HT1080 (cell line): ENCODE measurements around the gene LAMB1. TPM values are rescaled to one million over a fixed set of nuclear protein-coding genes. Genes with fewer than 3 reads are reported as not detected.
"Not testable (repeated sequence)": the region's sequence is repeated elsewhere in the genome, so short reads cannot be mapped to it uniquely, and the experiment has no call there.

Experiments used
- DNase-seq: peaks from one replicate; pipeline ENCODE4 v3.0.0-alpha.2; 2015; ENCODE audit warnings: low read depth
- polyA plus RNA-seq, 2 experiments: library from polyadenylated mRNA; depleted of rRNA; stranded (reverse); fragments of >200 nt; gene quantifications; 2 replicates each; pipeline ENCODE4 v1.2.3, GENCODE V29; 2015
- total RNA-seq: library from RNA; depleted of rRNA; stranded (reverse); fragments of >200 nt; shearing (Covaris generic); gene quantifications from 2 replicates; pipeline ENCODE4 v1.2.3, GENCODE V29; 2014; rRNA removed

The LAMB1 gene
- total RNA-seq, result 53.6 and 62.7 TPM in 2 replicates
- polyA plus RNA-seq (2015; cell fraction: cytosol; rRNA removed), result 73.0 and 92.6 TPM in 2 replicates
- 710 and 759 TPM in 2 replicates for polyA plus RNA-seq (2015; cell fraction: nucleus; rRNA removed)

DNA sequence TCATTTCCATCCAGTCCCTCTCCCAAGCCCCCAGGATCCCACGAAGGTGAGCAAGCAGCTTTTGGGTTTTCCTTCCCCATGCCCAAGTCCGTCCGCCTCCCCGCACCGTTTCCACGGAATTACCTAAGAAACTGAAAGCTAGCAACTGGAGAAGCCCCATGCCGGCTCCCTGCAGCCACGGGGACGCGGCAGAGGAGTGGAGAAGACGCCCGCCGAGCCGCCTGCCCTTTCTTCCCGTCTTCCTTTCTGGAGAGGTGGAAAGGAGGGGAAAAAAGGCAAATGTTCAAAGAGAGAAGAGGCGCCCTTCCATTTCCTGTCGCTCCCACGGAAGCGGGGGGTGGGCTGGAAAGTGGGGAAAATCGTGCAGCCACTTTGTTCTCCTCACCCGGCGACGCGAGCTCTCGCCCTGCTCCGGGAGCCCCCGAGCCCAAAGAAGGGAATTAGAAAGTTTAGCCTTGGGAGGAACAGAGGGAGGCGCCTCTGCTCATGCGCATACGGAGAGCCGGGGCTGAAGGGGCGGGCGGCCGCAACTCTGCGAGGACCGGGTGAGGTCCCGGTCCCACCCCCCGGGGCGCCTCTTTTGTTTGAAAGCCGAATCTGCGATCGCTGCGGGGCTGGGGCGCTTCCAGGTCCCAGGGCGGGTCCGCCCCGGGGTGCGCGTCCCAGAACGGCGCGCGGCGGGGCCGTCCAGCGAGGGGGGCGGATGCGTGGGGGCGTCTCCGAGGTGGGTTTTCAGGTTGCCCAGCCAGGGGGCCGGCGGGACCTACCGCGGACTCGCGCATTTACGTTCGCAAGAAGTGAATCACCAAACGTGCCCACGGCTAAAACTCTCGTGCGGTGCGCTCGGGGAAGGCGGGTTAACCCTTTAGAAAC is at the start of gene LAMB1:
TSS of gene LAMB1 (minus strand) at position 436 of the 873 bp plus-strand sequence. CDS start at position 160, 276 bp downstream.
- DNase-seq, result peak; percentile 65

DNA sequence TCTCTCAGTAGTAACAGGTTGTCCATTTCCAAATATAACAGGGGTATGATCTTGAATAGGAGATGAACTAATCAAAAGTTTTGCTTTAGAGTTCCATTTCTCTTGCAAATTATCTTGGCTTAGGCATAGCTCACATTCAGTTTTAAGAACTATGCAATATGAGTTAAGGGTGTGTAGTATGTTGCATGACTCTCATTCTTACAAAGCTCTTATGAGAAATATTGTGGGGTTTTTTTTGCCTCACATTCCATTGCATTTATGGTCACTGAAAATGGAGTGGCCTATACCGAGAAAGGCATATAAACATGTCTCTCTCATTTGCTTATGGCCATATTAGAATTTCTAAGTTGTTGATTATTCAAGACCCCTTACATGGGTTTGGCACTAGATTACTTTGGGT is 48.5 kb upstream of the LAMB1 start:
- DNase-seq, result no peak

DNA sequence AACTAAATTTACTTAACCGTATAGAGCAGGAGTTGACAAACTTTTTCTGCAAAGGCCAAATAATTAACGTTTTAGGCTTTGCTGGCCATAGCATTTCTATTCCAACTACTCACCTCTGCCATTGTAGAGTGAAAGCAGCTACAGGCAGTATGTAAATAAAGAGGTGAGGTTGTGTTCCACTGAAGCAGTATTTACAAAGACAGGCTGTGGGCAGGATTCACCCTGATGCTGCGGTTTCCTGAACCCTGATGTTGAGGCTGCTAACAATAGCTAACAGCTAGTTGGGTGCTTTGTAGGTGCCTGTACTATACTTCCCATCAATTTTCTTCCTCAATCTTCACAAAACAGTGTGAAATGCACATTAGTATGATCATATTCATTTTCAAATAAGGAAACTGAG is 47.0 kb upstream of the LAMB1 start:
- no peak for DNase-seq

DNA sequence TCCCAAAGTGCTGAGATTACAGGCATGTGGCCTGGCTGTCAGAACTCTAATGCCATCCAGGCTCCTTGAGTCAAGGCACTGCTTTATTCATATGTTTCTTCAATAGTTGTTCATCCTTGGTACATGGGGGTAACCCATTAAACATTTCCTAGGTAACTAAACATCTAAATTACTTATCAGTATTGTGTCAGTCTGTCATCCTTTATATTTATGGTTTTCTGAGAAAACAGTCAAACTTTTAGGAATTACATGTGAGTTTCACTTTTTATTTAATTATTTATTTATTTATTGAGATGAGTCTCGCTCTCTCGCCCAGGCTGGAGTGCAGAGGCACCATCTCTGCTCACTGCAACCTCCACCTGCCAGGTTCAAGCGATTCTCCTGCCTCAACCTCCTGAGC is 45.5 kb upstream of the LAMB1 start:
- DNase-seq, result no peak

DNA sequence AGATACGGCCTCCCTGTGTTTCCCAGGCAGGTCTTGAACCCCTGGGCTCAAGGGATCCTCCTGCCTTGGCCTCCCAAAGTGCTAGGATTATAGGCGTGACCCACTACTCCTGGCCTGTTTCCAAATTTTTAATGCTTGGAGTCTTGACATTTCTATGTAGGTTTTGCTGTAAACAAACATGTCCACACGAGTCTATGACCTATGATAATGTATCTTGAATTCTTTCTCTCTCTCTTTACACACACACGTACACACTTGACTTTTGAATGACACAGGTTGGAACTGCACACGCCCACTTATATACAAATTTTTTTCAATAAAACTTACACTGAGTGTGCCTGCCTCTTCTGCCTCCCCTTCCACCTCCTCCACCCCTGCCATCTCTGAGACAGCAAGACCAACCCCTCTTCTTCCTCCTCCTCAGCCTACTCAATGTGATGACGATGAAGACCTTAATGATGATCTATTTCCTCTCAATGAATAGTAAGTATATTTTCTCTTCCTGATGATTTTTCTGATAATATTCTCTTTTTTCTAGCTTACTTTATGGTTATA is 44.1 kb upstream of the LAMB1 start:
- DNase-seq, result no peak

DNA sequence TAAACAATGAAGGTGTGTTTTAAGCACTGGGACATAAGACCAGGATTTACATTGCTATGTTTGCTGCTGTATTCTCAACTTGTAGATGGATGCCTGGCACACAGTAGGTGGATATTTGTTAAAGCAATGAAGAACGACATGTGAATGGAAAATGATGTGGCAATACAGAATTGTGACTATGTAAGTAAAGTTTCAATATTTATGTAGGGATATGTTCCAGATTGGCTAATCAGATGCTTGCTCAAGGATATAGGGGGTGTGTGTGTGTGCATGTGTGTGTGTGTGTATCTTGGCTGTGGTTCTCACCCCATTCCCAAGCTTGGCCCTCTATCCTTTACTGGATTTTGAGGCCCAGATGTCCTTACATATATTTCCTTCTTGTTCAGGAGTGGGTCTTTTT is 42.7 kb upstream of the LAMB1 start:
- DNase-seq, result no peak

DNA sequence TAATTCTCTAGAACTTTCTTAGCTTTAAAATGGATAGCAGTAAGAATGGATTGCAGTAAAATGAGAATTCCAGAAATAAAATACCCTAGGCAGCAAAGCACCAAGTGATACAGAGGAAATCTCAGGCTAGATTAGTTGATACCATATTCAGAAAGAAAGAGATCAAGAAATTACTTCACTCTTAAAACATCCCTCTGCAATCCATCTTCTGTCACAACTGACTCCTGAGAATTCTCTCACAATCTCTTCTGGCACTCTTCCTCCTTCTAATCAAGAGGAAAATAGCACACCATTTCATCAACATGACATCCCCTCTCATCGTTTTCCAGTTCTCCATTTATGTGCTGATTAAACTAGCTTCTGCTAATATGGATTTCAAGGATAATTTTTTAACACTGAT is 42.2 kb upstream of the LAMB1 start:
- no peak for DNase-seq

DNA sequence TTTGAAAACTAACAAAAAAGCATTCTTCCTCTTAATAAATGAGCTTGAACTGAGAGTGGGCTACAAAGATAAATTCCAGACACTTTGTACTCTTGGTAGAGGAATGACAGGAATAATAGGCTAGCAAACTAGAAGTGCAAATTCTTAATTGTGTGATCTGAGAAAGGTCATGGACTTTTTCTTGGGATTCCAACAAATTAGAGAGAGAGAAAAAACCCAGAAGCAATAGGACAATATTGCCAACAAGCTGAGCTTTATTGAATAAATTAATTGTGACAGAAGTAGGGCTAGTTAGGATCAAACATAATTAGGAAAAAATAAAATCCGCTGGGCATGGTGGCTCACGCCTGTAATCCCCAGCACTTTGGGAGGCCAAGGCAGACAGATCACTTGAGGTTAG is 41.4 kb upstream of the LAMB1 start:
- DNase-seq, result no peak

DNA sequence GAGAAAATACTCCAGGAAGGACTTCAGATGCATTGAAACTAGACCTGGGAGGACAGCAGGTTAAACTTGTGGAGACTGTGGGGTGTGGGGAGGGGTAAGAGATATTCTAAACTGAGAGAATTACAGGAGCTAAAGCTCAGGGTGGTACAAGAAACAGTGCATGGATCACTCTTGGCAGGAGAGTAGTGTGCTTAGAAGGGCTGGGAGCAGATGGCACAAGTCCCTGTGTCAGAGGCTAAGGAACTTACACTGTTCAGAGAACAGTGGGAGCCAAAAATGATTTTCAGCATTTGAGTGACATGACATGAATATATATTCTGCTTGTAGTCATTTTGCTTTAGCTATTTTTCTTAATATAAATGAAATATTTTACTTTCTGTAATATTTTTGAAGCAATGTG is 36.0 kb upstream of the LAMB1 start:
- no peak for DNase-seq

DNA sequence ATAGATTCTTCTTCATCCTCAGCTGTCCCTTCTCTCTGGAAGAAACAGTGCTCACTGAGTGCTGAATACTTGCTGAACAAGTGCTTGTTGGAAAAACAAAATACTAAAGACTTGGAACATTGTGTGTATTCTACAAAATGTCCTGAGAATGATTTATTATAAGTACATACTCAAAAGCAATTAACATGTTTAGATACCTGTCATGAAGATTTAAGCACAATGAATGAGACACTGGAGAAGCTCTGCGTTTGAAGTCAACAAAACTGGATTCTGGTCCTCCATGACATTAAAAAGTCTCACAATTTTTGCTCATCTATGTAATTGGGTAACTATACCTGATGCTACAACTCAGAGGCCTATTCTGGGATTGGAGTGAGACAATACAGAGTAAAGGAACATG is 34.8 kb upstream of the LAMB1 start:
- no peak for DNase-seq

DNA sequence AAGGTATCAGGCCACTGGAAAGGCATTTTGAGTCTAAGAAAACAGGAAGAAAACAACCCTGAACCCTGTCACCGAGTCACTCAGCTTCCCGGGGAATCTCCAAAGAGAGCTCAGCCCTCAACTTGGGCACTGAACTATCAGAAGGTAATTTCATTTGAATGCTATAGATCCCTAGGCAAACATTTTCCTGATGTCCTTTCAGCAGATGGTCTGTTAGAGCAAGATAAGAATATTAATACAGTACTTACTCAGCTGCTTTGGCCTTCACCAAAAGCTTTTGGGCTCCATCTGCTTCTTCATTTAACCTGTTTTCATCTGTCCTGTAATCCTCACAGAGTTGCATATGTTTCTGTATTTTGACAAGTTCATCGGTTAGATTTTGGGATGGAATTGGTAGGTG is 34.2 kb upstream of the LAMB1 start:
- no peak for DNase-seq

DNA sequence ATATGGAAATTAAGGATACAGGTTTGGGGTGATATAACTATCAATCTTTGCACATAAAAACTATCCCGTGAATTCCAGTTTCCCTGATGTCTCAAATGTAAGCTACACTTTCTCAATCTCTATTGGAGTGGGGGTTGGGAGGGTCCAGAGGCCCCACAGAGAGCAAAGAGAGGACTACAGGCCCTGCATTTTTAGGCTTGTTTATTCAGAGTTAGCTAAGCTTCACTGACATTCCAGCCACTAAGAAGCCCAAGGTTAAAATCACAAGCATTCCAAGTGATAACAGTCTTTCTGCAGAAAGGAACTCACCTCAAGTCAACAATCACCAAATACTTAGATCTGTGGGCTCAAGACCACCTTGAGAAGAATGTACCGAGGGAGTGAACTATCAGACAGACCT is 31.6 kb upstream of the LAMB1 start:
- no peak for DNase-seq

DNA sequence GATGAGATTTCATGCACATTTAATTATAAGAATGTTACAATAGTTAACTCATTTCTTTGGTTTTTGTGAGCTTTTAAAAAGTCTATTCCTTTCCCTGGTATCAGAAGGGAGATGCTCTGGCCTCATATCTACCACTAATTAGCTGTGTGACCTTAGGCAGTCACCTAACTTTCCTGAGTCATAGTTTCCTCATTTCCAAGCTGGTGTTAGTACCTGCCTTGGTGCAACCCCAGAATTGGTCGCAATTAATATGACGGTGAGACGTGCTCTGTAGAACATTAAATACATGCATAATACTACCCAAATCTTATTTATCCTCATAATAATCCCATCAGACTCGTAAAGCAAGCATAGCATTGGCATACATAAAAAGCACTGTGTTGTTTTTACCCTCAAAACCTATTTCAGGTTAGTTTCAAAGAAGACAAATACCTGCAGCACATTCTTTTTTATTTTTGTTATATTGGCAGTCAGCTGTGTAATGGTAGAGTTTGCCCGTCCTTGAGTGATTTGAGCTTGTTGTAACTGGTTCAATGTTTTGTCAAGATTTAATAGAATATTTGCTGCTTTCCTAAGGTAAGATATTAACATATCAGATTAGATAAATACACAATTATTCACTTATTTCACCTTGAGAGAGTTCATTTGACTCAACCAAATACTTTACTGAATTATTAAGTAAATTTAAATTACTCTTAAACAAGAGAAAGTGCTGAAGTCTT is 31.0 kb upstream of the LAMB1 start:
- DNase-seq, result no peak

DNA sequence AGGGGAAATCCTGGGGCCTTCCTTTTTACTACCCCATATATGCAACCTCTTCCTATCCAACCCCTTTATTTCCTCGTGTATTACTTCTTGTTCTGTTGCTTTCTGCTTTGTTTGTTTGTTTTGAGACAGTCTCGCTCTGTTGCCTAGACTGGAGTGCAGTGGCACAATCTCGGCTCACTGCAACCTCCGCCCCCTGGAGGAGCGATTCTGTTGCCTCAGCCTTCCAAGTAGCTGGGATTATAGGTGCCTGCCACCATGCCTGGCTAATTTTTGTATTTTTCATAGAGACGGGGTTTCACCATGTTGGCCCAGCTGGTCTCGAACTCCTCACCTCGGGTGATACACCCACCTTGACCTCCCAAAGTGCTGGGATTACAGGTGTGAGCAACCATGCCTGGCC is 30.3 kb upstream of the LAMB1 start:
- not testable (repeated sequence) for DNase-seq

DNA sequence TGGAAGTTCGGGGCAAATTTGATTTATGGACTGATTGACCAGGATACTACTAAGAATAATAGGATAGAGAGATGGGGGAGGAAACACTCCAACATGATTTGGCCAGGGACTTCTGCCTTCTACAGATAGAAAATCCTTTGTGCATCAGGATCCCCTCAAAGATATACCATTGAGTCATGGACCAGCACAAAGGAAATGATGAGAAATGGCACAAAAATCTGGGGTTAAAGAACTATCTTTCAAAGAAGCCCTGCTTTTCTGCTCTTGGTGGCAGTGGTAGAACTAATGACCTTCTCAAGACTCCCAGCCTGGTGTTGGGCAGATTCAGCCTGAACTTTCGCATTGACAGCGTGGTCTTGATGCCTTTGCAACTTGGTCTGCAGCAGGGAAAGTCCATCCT is 27.6 kb upstream of the LAMB1 start:
- DNase-seq, result peak; percentile 89

DNA sequence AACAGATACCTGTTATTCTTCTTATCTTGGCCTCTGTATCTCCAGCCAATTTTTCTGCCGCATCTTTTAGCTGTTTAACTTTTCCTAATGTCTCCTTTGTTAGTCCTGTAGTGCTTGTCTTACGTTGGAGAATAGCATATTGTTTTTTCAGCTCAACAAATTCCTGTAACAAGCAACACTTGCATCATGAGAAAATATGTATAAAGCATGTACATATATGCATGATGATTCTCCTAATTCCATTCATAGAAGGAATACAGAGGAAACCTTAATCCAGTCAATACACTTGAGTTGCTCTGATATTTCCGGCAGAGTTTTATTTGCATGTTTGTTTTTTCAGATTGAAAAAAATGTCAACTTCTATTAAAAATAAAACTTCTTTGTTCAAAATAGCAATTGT is 26.1 kb upstream of the LAMB1 start:
- DNase-seq, result no peak

DNA sequence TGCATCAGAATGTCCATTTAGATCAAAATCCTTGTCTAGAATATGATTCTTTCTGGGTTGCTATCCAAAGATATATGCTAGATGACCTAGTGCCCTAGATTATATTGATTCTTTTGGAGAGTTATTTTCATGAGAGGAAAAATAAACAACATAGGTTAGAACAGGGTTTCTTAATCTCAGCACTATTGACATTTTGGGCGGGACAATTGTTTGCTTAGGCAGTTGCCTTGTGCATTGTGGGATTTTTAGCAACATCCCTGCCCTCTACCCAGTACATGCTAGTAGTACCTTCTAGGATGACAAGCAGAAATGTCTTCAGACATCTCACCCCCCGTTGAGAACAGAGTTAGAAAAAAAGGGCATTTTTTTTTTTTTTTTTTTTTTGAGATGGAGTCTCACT is 25.1 kb upstream of the LAMB1 start:
- DNase-seq, result no peak

DNA sequence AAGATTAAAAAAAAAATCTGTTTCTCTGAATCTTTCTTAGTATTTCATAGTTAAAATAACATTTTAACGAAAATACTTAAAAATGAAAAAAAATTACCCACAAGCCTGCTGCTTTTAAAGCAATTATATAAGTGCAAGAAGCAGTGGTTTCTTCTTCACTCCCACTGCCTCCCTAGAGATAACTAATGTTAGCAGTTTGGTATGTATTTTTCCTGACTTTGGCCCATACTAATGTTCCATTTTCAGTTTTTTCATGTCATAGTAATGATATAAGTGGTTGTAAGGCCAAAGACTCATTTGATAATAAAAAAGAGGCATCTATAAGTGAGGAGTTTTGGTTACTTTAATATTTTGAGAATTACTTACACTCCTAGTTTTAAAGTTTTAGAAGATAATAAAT is 24.3 kb upstream of the LAMB1 start:
- DNase-seq, result no peak

DNA sequence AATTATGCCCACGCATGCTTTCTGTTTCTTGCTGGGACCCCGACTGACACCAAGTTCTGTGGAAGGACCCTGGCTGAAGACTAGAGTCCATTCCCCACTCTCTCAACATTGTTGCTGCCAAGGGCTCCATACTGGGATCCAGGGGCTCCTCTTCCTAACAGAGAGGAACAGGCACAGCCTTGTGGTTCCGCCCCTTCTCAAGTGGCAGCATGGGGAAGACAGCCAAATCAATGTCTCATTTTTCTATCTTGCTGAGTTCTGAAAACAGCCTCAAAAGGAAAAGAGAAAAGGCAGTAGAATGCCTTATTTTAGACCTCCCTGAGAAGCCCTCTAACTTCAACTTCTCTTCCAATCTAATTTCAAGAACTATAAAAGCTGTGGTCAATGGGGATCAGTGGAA is 23.7 kb upstream of the LAMB1 start:
- DNase-seq, result no peak

DNA sequence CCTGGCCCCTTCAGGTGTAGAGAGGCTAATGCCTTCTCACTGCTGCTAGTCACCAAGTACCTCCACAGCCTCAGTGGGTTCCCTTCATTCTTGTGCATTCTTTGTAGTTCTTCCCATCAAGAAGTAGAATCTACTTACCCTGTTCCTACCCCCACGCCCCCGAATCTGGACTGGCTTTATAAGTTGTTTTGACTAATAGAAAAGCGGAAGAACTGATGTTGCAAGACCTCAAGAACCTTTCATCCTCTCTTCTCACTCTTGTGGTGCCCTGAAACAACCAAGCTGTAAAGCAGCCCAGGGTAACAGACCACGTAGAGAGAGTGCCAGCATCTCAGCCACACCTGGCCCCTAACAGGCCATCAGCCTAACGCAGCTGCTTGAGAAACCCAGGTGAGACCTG is 23.2 kb upstream of the LAMB1 start:
- DNase-seq, result no peak

DNA sequence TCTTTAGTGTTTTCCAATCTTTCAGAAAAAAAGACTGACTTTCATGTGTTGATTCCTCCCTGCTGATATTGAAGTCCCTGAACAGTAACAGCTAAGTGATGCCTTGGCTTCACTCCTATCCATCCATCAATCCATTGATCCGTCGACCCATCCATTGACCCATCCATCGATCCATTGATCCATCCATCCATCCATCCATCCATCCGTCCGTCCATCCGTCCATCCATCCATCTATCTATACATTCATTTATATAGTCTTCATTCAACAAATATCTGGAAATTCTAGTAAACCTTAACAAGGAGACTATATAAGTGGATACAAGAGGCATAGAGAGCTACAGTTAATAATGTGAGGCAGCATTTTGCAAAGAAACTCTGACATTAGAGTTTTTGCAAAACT is 21.6 kb upstream of the LAMB1 start:
- no peak for DNase-seq

DNA sequence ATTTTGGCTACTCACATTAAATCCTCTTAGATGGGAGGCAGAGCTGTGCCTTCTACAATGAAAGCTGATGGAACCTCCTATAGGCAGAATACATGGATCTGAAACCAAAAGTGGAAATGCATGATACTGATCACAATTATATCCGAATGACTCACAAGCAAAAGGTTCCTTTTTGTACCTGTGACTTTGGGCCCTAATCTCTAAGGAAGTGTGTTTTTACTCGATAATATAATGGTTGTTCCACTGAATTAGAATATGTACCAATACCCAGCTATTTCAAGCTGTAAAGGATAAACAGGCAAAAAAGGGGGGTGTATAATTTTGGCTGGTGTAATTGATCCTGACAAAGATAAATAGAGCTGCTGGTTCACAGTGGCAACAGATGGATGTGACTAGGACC is 17.6 kb upstream of the LAMB1 start:
- DNase-seq, result no peak
